WI38 (cell line): ENCODE results near the gene ABCA8.

Experiments
- H3K4me3 ChIP-seq: 2 replicates; pipeline ENCODE4 v1.5.1; 2011; ENCODE audit warnings: low read depth, mild to moderate bottlenecking, control low read depth, low read length
- TF ChIP-seq, protein P1 (sequence below): IDR thresholded peaks from 2 replicates; pipeline ENCODE4 v1.5.1; 2012; ENCODE audit warnings: low read depth, mild to moderate bottlenecking, control low read depth, low read length

Gene ABCA8

DNA sequence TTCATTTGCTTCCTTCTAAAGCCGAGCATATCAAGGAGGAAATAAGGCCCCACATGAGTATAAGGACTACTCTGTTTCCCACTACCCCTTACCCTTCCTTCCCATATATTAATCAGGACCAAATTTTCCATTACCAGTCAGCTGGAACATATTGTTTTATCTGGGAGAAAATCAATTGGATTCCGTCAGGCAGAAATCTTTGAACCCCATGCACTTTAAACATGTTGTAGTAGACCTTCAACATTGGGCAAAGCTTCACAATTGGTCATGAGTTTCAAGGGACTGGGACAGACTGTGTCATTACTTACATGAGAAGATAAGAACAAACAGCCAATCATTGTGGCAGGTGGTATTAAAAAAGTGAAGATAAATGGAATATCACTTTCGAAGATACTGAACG lies 70.3 kb downstream of the ABCA8 start:
- no peak overlapping the region for H3K4me3 ChIP-seq
- TF ChIP-seq, protein P1, sequence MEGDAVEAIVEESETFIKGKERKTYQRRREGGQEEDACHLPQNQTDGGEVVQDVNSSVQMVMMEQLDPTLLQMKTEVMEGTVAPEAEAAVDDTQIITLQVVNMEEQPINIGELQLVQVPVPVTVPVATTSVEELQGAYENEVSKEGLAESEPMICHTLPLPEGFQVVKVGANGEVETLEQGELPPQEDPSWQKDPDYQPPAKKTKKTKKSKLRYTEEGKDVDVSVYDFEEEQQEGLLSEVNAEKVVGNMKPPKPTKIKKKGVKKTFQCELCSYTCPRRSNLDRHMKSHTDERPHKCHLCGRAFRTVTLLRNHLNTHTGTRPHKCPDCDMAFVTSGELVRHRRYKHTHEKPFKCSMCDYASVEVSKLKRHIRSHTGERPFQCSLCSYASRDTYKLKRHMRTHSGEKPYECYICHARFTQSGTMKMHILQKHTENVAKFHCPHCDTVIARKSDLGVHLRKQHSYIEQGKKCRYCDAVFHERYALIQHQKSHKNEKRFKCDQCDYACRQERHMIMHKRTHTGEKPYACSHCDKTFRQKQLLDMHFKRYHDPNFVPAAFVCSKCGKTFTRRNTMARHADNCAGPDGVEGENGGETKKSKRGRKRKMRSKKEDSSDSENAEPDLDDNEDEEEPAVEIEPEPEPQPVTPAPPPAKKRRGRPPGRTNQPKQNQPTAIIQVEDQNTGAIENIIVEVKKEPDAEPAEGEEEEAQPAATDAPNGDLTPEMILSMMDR = no peak

DNA sequence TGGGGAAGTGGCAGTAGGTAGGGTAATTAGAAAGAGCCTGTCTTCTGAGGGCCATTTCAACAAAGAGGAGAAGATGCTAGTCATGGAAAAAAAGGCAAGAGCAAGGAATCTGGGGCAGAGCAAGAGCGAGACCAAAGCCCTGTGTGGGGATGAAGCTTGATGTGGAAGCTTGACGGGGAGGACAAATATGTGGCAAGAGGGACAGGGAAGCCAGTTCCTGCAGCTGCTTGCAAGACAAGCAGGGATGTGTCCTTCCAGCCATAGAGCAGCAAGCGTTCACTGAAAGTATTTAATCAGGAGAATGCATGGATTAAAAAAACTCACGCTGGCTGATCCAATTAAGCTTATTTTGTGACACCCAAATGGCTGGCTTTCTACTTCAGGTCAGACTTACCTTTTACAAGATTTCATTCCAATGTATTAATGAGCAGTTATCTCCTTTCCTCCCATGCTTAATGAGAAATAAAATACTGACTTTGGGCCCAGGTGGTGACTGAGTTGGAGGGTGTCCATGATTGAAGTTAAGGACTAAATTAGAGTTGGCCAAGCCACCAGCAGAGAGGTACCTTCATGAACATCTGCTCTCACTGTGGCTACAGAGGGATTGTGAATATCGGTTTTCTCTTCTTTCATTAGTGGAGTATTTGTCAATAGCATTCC lies 76.8 kb downstream of the ABCA8 start:
- TF ChIP-seq, protein P1 = no peak
- H3K4me3 ChIP-seq = no peak overlapping the region

DNA sequence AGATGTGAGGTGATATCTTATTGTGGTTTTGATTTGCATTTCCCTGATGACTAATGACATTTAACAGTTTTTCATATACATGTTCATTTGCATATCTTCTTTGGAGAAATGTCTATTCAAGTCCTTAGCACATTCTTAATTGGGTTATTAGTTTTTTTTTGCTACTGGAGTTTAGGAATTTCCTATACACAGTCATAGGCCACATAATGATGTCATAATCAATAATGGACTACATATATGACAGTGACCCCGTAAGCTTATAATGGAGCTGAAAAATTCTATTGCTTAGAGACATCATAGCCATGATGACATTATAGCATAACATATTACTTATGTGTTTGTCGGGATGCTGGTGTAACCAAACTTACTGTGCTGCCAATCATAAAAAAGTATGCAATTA lies 83.7 kb downstream of the ABCA8 start:
- TF ChIP-seq, protein P1 = no peak
- H3K4me3 ChIP-seq = no peak overlapping the region

DNA sequence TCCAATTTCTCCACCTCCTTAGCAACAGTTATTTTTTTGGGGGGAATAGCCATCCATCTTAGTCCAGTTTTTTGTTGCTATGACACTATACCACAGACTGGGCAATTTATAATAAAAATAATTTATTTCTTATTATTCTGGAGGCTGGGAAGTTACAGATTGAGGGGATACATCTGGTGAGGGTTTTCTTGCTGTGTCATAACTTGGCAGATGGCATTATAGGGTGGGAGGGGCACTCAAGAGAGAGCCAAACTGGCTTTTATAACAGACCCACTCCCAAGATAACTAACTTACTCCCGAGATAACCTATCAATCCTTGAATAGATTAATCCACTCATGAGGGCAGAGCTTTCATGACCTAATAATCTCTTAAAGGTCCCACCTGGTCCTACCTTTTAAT lies 84.2 kb downstream of the ABCA8 start:
- H3K4me3 ChIP-seq = no peak overlapping the region
- TF ChIP-seq, protein P1 = no peak

DNA sequence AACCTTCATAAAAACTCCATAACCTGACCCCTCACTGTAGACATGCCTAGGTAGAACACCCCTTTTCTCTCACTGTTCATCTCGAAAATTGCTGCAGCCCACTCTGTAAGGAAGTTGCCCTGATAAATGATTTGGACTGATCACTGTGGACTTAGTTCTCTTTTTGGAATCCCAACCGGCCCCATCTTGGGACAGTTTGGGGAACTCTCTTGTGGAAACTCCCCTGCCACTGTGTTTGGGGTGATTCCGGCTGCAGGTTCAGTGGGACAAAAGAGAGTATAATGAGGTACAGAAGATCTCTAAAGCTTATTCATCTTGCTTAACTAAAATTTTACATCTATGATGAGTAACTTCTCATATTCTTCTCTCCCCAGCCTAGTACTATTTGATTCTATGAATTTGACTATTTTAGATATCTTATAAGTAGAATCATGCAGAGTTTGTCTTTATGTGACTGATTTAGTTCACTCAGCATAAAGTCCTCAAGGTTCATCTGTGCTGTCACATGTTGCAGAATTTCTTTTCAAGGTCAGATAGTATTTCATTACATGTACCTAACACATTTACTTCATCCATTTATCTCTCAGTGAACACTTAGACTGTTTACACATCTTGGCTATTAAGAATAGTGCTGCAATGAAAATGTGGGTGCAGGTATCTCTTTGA lies 84.9 kb downstream of the ABCA8 start:
- no peak overlapping the region for H3K4me3 ChIP-seq
- TF ChIP-seq, protein P1 = no peak

DNA sequence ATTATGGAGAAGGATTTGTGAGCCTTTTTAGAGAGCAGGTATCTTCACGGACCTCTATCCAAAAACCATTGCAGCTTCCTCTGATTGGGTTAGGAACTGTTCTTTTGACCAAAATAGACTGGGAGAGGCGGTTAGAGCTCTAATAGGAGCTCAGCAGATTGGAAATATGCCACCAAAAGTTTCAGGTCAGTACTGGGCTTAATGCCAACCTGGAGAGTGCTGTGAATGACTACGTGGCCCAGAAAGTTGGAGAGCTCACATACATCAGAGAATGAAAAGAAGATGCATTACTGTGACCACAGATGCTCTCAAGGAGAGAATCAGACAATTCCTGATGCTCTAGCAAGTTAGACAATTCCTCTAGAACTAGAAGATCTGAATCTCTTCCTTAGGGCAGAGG lies 86.5 kb downstream of the ABCA8 start:
- H3K4me3 ChIP-seq = no peak overlapping the region
- TF ChIP-seq, protein P1 = no peak

DNA sequence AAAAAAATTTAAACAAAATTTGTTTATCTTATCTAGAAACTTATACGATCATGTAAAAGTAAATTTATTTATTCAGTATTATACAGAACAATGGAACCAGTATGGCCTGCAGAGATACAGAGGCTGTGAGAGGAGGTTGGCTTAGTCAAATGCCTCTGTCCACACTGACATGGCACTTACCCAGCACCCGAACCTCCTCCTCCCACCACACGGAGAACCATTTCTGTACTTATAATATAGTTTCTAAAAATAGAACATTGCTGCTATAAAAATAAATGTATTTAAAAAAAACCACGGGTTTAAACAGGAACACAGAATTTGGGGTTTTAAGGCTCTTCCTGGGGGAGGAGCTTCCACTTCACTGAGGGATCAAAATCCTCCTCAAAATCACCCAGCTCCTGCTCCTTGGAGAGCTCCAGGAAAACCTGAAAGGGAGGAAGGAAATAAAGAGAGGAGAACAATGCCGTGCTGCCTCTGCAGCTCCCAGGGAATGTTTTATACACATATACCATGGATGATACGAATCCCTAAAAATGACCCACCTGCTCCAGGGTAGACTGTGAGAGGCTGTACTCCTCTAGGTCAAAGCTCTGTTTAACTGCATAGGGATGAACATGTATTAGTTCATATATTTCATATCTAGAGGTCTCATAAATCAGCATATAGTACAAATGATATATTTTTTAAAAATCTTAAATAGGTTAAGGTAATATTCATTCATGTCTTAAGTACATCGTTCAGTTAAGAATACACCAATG lies 87.3 kb downstream of the ABCA8 start:
- no peak overlapping the region for H3K4me3 ChIP-seq
- TF ChIP-seq, protein P1 = no peak
